Renal cortical epithelial cell (primary cell): ENCODE data around the gene PGF. TPM values are rescaled to one million over a fixed set of nuclear protein-coding genes. Genes with fewer than 3 reads are reported as not detected.
"Not testable (repeated sequence)": the region's sequence is repeated elsewhere in the genome, so short reads cannot be mapped to it uniquely, and the experiment has no call there.

Source experiments
- DNase-seq: peaks from one replicate; pipeline ENCODE4 v3.0.0-alpha.2; 2011; ENCODE audit warnings: low read depth
- total RNA-seq: library from RNA; depleted of rRNA; stranded (reverse); fragments of >200 nt; gene quantifications from 2 replicates; pipeline ENCODE4 v1.2.3, GENCODE V29; 2014

Gene PGF
- total RNA-seq: 0.35 and 0.69 TPM in 2 replicates

DNA sequence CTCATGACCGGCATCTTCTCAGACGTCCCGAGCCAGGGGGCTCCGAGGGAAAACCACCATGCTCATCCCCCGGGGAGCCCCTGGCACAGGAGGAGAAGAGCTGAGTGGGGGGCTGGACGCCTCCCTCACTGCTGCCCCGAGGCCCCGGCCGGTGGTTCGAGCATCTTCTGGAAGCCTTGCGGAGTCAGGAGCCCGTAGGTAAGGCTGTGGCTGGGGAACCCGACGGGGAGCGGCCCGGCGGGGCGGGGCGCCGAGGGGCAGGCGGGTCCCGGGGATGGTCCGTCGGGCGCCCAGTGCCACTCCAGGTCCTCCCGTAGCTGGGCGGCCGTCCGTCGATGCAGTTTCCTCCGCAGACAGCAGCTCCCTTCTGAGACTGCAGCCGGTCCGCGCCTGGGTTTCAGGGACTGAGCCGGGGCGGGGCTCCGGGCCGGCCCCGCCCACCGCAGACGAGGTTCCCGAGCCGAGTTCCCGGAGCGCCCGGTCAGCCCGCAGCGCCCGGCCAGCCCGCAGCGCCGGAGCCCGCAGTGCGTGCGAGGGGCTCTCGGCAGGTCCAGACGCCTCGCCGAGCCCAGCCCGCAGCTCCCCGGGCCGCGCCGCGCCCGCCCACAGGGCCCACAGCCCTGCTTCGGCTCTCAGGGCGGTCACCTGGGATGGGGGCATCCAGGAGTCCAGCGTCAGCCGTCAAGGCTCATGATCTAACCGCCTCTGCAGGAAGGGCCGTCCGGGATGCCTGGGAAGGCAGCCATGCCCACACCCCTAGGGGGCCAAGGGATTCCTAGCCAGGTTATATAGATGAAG is at the start of gene PGF:
PGF (minus strand) TSS at position 369 of the 798 bp plus-strand sequence; CDS start at position 14, 355 bp downstream.
- DNase-seq: no peak

DNA sequence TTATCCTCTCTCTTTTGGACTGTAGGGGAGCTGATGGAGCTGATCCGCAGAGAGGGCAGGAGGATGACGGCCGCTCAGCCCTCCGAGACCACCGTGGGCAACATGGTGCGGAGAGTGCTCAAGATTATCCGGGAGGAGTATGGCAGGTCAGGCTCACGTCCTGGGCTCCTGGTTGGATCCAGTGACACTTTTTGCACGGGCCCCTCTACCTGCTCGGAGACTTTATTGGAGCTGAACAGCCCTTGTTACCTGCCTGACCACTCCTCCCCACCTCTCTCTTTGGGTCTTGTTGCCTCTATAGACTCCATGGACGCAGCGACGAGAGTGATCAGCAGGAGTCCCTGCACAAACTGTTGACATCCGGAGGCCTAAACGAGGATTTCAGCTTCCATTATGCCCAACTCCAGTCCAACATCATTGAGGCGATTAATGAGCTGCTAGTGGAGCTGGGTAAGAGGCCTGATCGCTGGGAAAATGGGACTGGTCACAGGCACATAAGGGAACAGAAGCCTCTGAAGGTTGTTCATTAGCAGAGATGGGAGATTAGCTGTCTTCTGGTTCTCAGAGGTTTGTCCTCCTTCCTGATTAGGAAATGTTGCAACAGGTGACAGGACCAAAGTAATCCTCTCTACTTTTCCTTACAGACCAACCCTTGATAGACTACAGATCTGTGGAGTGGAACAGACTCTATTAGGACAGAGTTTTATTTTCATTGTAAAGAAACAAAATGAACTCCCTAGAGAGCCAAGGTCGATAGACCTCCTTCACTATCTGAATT is 48.0 kb upstream of the PGF start:
- DNase-seq: no peak

DNA sequence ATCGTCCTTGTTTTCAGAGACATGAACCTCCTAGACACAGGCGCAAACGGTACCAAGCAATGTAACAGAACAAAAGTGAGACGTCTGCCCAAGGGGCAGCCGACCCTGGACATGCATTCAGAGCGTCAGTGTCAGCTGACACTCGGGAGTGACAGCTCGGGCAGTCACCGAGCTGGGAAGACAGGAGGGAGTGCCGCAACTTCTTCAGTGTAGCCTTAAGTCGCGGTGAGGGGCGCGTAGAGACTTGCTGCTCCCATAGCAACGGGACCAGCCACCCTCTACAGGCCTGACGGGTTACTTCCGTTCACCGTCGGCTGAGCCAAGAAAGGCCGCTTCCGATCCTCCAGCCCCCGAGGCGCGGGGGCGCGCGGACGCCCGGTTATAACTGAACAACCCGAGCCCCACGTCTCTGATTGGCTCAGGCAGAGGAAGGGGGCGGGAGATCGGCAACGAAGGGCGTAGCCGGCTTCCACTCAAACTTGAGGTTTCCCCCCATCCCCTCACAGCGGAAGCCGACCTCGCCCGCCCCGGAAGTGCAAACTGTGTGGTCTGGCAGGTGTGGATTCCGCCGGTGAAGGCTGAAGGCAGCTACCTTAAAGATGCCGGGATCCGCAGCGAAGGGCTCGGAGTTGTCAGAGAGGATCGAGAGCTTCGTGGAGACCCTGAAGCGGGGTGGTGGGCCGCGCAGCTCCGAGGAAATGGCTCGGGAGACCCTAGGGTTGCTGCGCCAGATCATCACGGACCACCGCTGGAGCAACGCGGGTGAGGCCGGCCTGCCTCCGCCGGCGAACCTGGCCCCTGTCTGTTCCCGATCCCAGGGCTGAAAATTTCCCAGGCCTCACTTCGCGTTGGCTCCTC is 47.2 kb upstream of the PGF start, which contains the start of gene EIF2B2:
EIF2B2 (plus strand) TSS at position 530 of the 858 bp plus-strand sequence; CDS start at position 600, 70 bp downstream.
- peak; percentile 92 for DNase-seq

DNA sequence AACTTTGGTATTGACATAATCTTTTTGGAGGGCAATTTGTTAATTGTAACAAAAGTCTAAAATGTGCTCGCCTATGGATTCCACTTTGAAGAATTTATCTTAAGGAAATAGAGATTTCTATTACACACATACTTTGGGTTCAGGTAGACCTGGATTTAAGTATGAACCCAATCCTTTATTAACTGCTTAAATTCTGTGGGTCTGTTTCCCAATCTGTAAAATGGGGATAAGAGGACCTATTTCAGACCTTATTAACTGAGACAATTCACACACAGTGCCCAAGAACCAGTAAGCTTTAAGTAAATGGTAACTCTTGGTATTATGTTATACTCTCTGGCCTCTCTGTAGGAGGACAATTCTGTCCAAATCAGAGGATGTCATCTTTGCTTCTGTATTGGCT is 46.5 kb upstream of the PGF start:
- DNase-seq: no peak

DNA sequence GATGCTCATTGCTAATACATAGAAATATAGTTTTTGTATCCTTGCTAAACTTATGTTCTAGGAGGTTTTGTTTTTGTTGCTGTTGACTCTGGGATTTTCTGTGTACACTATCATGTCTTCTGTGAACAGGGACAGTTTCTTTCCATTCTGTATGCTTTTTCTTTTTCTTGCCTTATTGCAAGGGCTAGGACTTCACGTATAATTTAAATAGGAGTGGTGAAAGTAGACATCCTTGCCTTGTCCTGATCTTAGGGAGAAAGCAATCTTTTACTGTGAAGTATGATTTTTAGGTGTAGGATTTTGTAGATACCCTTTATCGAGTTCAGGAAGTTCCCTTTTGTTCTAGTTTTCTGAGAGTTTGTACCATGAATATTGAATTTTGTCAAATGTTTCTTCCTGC is 45.9 kb upstream of the PGF start:
- no peak for DNase-seq

DNA sequence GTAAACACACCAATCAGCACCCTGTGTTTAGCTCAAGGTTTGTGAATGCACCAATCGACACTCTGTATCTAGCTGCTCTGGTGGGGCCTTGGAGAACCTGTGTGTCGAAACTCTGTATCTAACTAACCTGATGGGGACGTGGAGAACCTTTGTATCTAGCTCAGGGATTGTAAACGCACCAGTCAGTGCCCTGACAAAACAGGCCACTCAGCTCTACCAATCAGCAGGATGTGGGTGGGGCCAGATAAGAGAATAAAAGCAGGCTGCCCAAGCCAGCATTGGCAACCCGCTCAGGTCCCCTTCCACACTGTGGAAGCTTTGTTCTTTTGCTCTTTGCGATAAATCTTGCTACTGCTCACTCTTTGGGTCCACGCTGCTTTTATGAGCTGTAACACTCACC is 40.4 kb upstream of the PGF start:
- DNase-seq: not testable (repeated sequence)

DNA sequence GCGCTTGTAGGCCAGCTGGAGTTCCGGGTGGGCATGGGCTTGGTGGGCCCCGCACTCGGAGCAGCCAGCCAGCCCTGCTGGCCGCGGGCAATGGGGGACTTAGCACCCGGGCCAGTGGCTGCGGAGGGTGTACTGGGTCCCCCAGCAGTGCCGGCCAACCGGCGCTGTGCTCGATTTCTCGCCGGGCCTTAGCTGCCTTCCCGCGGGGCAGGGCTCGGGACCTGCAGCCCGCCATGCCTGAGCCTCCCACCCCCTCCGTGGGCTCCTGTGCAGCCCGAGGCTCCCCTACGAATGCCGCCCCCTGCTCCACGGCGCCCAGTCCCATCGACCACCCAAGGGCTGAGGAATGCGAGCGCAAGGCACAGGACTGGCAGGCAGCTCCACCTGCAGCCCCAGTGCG is 38.8 kb upstream of the PGF start:
- not testable (repeated sequence) for DNase-seq

DNA sequence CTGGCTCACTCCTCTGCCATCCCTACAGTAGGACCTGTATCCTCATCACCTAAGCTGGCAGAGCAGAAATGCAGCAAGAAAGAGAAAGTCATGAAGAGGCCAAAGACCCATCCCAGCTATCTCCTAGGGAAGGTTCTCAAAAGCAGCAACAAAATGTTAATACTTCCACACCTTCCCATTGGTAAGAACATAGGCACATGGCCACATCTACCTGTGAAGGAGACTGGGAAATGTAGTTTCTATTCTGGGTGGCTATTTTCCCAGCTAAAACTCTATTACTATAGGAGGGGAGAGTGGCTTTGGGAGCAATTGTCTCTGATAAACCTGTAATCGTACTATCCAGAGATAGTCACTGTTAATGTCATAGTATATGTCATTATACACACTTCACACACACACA is 33.6 kb upstream of the PGF start:
- no peak for DNase-seq

DNA sequence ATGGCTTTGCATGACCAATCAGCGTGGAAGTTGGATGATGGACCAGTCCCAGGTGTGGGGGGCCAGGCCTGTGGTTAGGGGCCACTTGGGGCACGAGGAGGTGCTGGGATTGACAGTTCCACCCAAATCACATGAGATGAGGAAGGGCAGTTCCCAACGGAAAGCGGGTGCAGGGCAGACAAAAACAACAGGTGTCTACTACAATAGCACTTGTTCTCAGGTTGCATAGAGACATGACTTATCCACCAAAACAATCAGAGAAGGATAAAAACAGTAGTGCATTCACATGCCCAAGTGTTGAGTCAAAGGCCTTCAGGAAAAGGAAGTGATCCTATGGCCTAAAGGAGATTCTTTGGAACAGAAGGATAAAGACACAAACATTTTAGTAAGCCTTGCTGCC is 32.7 kb upstream of the PGF start:
- peak; percentile 94 for DNase-seq

DNA sequence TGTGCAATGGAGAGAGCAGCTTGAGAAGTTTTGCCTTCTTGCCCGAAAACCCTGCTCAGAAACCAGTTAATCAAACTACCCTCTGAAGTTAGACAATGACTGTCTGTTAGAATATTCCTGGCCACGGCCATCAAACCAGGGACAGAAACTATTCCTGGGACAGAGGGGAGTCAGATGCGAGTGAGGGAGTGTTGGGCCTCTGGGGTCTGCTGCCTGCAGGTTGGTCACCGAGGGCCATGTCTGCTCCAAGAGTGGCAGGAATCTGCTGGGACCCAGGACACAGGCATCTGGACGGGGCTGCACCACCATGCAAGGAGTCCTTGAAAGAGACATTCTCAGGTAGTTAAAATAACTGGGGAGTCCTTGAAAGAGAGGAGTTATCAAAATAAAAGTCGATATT is 30.4 kb upstream of the PGF start:
- no peak for DNase-seq

DNA sequence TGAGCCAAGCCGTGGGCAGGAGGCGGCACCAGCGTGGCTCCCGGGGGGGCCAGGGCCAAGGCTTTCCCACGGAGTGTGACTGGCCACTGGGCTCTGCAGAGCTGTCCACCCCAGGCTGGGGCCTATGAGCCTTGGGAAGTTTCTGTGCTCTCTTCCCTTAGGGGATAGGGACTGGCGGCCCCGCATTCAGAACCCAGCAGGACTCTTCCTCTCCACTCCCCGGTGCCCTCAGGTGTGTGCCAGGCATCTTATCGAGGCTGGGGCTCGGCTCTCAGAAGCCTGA is 29.6 kb upstream of the PGF start:
- DNase-seq: no peak

DNA sequence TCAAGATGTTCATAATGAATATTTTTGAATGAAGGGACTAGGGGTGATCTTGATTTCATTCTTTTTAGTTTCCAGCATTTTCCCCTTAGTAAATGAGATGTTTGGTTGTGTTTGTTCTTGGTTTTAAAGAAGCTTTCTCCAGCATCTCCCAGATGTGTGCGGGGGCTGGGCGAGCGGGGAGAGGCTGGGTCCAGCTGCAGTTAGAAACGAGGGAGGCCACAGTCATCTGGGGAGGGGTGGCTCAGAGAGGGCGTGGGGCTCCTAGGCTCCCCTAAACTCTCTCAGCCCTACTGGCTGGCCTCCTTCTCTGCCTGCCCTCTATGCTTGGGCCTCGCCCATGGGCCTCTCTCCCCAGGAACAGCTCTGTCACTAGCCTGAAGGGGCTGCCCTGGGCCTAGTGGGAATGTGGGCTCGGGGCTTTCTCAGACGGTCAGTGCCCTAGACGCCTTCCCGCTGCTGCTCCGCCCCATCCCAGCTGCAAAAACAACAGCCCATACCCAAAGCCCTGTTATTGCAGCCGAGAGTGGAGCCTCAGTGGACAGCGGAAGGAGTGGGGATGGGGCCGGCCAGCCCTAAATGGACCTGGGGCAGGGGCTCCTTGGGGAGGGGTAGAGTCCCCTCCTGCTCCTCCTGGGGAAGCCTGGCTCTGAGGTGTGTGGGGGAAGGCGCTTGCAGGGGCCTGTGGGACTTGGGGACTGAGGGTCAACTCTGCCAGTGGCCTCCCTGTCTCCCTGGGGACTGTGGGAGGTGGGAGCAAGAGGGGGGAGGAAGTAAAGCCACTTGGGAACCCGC is 29.0 kb upstream of the PGF start:
- DNase-seq: no peak

DNA sequence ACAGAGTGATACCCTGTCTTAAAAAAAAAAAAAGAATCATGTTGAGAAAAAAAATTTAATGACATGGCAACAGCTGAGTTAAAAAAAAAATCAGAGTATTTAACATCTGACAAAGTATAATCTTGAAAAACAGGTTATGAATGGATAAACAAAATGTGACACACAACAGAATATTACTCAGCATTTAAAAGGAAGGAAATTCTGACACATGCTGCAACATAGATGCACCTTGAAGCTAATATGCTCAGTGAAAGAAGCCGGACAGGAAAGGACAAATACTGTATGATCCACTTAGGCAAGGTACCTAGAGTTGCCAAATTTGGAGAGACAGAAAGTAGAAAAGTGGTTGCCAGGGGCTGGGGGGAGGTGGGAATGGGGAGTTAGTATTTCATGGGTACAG is 27.9 kb upstream of the PGF start:
- no peak for DNase-seq

DNA sequence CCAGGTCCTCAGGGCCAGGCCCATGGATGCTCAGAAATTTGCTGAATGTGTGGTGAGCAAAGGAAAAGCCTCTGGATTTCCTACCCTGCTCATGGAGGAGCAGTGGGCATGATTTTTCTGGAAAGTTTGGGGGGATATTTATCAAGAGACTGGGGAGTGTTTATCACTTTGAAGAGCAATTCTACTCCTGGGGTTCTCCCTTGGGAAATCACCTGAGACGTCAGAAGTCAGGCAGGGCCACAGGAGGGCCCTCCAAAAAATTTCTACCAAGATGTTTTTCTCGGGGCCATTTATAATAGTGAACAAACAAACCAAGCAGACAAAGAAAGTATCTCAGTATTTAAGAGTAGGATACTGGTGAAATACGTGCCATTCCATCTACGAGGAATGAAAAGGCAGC is 27.3 kb upstream of the PGF start:
- DNase-seq: no peak

DNA sequence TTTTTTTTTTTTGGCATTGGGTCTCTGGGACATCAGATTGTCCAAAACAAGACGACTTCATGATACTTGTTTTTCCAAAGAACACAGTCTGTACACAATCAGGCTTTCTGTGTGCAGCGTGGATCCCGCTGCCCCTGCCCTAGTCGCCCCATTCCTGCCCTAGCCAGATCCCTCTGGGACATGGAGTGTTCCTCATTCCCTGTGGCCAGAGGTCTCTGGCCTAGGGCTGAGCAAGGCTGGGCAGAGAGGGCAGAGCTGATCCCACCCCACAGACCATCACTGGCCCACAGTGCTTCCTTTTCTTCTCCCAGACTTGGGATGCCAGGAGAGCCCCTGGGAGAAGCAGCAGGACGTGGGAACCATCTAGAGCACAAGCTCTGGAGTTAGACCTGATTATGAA is 26.4 kb upstream of the PGF start:
- DNase-seq: no peak

DNA sequence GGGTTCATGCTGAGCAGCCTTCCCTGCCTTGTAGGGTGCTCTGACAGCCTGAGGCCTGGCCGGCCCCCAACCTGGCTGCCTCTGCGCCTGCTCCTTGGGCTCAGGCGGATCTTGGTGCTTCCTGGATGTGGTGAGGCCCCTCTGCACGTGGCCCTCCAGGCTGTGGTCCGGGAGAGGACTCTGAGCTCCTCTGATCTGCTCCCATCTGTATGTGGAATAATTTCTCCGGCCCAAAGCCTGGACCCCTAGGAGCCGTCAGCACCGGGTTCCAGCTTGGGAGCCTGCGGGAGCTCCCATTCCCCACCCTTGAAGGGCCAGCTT is 26.0 kb upstream of the PGF start:
- DNase-seq: no peak

DNA sequence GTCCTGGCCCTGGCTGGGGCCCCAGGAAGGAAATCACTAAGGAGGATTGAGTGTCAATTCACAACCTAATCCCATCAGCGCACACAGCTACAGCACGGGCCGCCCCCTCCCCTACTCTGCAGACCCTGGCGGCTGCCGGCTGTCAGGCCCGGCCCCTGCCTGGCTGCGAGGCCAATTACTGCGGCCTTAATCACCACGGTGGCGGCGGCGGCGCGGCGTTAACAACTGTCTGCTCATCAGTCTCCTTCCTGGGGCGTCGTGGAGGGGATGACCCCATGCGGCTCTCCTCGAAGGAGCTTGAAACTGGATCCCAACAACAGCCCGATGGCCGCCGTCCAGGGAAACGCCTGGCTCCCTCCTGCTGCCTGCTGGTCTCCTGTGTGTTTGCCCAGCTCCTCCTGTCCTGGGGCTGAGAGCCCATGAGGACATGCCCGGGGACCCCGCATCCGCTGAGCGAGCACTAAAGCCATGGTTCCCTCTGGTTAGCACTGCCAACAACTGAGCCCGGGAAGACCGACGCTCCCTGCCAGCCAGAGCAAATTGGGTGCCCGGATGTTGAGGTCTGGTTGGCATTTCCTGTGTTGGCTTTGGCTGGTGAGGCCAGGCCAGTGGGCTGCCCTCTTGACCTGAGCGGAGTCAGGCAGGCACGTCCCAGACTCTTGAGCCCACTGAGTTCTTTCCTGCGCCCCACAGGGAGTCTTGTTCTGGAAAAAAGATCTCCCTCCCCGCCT is 25.5 kb upstream of the PGF start:
- DNase-seq: peak; percentile 46

DNA sequence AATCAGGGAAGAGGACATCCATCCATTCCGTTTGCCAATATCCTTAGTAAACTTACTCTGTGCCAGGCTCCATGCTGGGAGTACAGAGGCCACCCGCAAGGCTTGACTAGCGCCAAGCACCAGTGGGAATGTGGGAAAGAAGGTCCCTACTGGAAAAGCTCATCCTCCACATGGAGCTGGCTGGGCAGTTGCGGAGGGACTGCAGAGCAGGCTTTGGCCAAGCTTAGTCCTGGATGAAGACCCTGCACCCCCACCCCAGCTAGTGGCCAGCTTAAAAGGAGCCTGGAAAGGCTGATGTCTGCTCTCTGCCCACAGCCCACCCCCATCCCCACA is 25.0 kb upstream of the PGF start:
- no peak for DNase-seq

DNA sequence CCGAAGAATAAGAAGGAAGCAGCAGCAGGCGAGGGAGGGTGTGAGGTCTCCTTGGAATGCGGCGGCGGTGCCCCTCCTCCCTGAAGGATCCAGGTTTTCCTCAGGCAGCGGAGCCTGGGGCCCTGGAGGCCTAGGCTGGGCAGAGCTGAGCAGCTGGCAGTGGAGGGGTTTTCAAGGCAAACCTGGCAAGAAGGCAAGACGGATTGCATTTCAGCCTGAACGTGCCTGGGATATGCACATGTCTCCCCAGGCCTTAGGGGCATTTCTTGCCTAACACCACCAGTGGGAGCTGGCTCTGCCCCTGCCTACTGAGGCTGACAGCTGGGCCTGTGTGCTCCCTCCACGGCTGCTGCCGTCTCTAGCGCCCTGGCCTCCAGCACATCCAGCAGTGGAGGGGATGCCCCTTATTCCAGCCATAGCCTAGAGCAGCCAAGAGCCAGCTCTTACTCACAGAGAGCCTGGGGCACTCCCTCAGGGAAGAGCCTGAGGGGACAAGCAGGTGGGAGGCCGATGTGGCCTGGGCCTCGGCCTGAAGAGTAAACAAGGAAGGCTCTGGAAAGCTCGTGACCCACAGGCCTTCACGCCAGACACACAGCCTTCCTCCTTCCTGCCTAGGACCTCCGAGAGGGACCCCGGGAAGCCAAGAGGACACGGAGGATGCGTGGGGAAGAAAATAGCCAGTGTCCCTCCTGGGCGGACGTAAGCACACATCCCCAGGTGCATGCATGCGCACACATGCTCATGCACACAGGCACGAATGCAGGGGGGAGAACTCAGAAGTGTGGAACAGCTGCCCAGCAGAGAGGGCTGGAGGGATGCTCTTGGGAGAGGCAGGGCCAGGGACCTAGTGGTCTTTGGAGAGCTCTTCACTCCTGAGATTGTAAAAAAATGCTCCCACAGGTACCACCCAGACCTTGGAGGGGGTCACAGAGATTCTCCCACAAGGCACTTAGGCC is 24.3 kb upstream of the PGF start:
- DNase-seq: peak; percentile 25

DNA sequence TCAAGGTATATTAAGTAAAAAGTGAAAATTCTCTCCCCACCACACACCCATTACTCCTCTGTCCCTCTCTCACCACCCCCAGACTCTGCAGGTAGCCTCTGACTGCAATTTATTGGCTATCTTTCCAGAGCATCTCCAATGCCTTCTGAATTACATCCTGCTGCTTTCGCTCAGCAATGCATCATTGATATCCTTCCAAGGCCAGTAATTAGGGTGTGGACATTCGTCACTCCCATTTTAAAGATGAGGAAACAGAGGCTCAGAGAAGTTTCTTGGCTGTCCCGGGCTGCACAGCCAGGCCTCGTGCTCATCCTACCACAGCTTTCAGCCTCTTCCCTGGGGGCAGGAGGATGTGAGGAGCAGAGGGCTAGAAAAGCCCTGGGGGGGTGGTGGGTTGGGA is 23.6 kb upstream of the PGF start:
- no peak for DNase-seq
